GM19455 (cell line): ENCODE results near the gene ACTL7A.
"Not testable (repeated sequence)": the region's sequence is repeated elsewhere in the genome, so short reads cannot be mapped to it uniquely, and the experiment has no call there.

ENCODE experiments used
- ATAC-seq: cut with Tn5 transposase; IDR thresholded peaks from one replicate; pipeline ENCODE4 v1.9.1; 2021; ENCODE audit not compliant: unreplicated experiment

The ACTL7A gene

GRCh38 chr9:108861997-108862396 lies at the start of gene ACTL7A:
ACTL7A (plus strand) TSS chr9:108862266; CDS start chr9:108862323, 57 bp downstream.
- ATAC-seq, result no peak

- ATAC-seq, result no peak
Observed at GRCh38 chr9:108812396-108813025, 49.6 kb upstream of the ACTL7A start.

GRCh38 chr9:108813951-108814601 lies 48.0 kb upstream of the ACTL7A start:
- ATAC-seq, result no peak

- no peak for ATAC-seq
Observed at GRCh38 chr9:108815156-108815555, 46.9 kb upstream of the ACTL7A start.

GRCh38 chr9:108816037-108816436 lies 46.0 kb upstream of the ACTL7A start:
- no peak for ATAC-seq

- ATAC-seq, result no peak
Observed at GRCh38 chr9:108823829-108824228, 38.2 kb upstream of the ACTL7A start.

GRCh38 chr9:108830272-108830671 lies 31.8 kb upstream of the ACTL7A start:
- ATAC-seq, result no peak

GRCh38 chr9:108831496-108832178 lies 30.4 kb upstream of the ACTL7A start:
- ATAC-seq, result no peak

GRCh38 chr9:108832179-108832500 lies 29.9 kb upstream of the ACTL7A start:
- ATAC-seq, result no peak

- no peak for ATAC-seq
Observed at GRCh38 chr9:108834959-108835665, 27.0 kb upstream of the ACTL7A start.

GRCh38 chr9:108835831-108836230 lies 26.2 kb upstream of the ACTL7A start:
- ATAC-seq, result no peak

GRCh38 chr9:108836319-108836718 lies 25.7 kb upstream of the ACTL7A start:
- no peak for ATAC-seq

- no peak for ATAC-seq
Observed at GRCh38 chr9:108836781-108837180, 25.3 kb upstream of the ACTL7A start.

GRCh38 chr9:108837530-108837929 lies 24.5 kb upstream of the ACTL7A start:
- no peak for ATAC-seq

- ATAC-seq, result no peak
Observed at GRCh38 chr9:108838017-108838416, 24.0 kb upstream of the ACTL7A start.

GRCh38 chr9:108839561-108839960 lies 22.5 kb upstream of the ACTL7A start:
- not testable (repeated sequence) for ATAC-seq

GRCh38 chr9:108842610-108843295 lies 19.3 kb upstream of the ACTL7A start:
- ATAC-seq, result no peak

- no peak for ATAC-seq
Observed at GRCh38 chr9:108844391-108844790, 17.7 kb upstream of the ACTL7A start.

- no peak for ATAC-seq
Observed at GRCh38 chr9:108844856-108845255, 17.2 kb upstream of the ACTL7A start.

GRCh38 chr9:108845507-108845906 lies 16.6 kb upstream of the ACTL7A start:
- no peak for ATAC-seq

GRCh38 chr9:108845947-108846346 lies 16.1 kb upstream of the ACTL7A start:
- no peak for ATAC-seq
